ENCODE measurements around the gene ATP10B.
"Not testable (repeated sequence)": the region's sequence is repeated elsewhere in the genome, so short reads cannot be mapped to it uniquely, and the experiment has no call there.

ATP10B gene

GRCh38 chr5:160772854-160773253, 79.2 kb downstream of the ATP10B start:
- in situ Hi-C loops (cut with HindIII; ENCODE audit: low pct_ligation_motif_present, low pct_unique_long_range_greater_than_20kb, low sequenced_read_pairs): no loop called here
- DNase-seq: no peak

GRCh38 chr5:160770718-160771117, 81.3 kb downstream of the ATP10B start:
- in situ Hi-C loops (cut with HindIII; ENCODE audit: low pct_ligation_motif_present, low pct_unique_long_range_greater_than_20kb, low sequenced_read_pairs): no loop called here
- DNase-seq: no peak

- no peak for DNase-seq
- in situ Hi-C loops (cut with HindIII; ENCODE audit: low pct_ligation_motif_present, low pct_unique_long_range_greater_than_20kb, low sequenced_read_pairs): no loop called here
These were observed 82.7 kb downstream of the ATP10B start for GRCh38 chr5:160769301-160769700.

GRCh38 chr5:160767062-160767461, 84.9 kb downstream of the ATP10B start:
- in situ Hi-C loops (cut with HindIII; ENCODE audit: low pct_ligation_motif_present, low pct_unique_long_range_greater_than_20kb, low sequenced_read_pairs): no loop called here
- DNase-seq: no peak

- DNase-seq: no peak
- in situ Hi-C loops (cut with HindIII; ENCODE audit: low pct_ligation_motif_present, low pct_unique_long_range_greater_than_20kb, low sequenced_read_pairs): no loop called here
These were observed 92.0 kb downstream of the ATP10B start for GRCh38 chr5:160760008-160760407.

- in situ Hi-C loops (cut with HindIII; ENCODE audit: low pct_ligation_motif_present, low pct_unique_long_range_greater_than_20kb, low sequenced_read_pairs): no loop called here
These were observed 94.8 kb downstream of the ATP10B start for GRCh38 chr5:160757194-160757593.

GRCh38 chr5:160750938-160751657, 100.9 kb downstream of the ATP10B start:
- in situ Hi-C loops (cut with HindIII; ENCODE audit: low pct_ligation_motif_present, low pct_unique_long_range_greater_than_20kb, low sequenced_read_pairs): no loop called here
- no peak for DNase-seq

More at GRCh38 chr5:160757194-160757593, 94.8 kb downstream of the ATP10B start:
- no peak for DNase-seq

GRCh38 chr5:160749682-160750081, 102.3 kb downstream of the ATP10B start:
- in situ Hi-C loops (cut with HindIII; ENCODE audit: low pct_ligation_motif_present, low pct_unique_long_range_greater_than_20kb, low sequenced_read_pairs): no loop called here
- no peak for DNase-seq

GRCh38 chr5:160749026-160749425, 103.0 kb downstream of the ATP10B start:
- in situ Hi-C loops (cut with HindIII; ENCODE audit: low pct_ligation_motif_present, low pct_unique_long_range_greater_than_20kb, low sequenced_read_pairs): no loop called here
- no peak for DNase-seq

- in situ Hi-C loops (cut with HindIII; ENCODE audit: low pct_ligation_motif_present, low pct_unique_long_range_greater_than_20kb, low sequenced_read_pairs): no loop called here
- no peak for DNase-seq
These were observed 104.0 kb downstream of the ATP10B start for GRCh38 chr5:160747987-160748386.

- in situ Hi-C loops (cut with HindIII; ENCODE audit: low pct_ligation_motif_present, low pct_unique_long_range_greater_than_20kb, low sequenced_read_pairs): no loop called here
- DNase-seq: no peak
These were observed 104.5 kb downstream of the ATP10B start for GRCh38 chr5:160747559-160747958.

GRCh38 chr5:160744268-160745101, 107.5 kb downstream of the ATP10B start:
- DNase-seq: no peak
- in situ Hi-C loops (cut with HindIII; ENCODE audit: low pct_ligation_motif_present, low pct_unique_long_range_greater_than_20kb, low sequenced_read_pairs): no loop called here

- DNase-seq: no peak
- in situ Hi-C loops (cut with HindIII; ENCODE audit: low pct_ligation_motif_present, low pct_unique_long_range_greater_than_20kb, low sequenced_read_pairs): no loop called here
These were observed 109.0 kb downstream of the ATP10B start for GRCh38 chr5:160743027-160743426.

GRCh38 chr5:160742446-160742845, 109.6 kb downstream of the ATP10B start:
- in situ Hi-C loops (cut with HindIII; ENCODE audit: low pct_ligation_motif_present, low pct_unique_long_range_greater_than_20kb, low sequenced_read_pairs): no loop called here

GRCh38 chr5:160727296-160727997, 124.6 kb downstream of the ATP10B start:
- in situ Hi-C loops (cut with HindIII; ENCODE audit: low pct_ligation_motif_present, low pct_unique_long_range_greater_than_20kb, low sequenced_read_pairs): no loop called here
- no peak for DNase-seq

More at GRCh38 chr5:160742446-160742845, 109.6 kb downstream of the ATP10B start:
- DNase-seq: no peak

GRCh38 chr5:160726721-160727120, 125.3 kb downstream of the ATP10B start:
- DNase-seq: no peak

GRCh38 chr5:160720822-160721221, 131.2 kb downstream of the ATP10B start:
- in situ Hi-C loops (cut with HindIII; ENCODE audit: low pct_ligation_motif_present, low pct_unique_long_range_greater_than_20kb, low sequenced_read_pairs): no loop called here
- no peak for DNase-seq

More at GRCh38 chr5:160726721-160727120, 125.3 kb downstream of the ATP10B start:
- in situ Hi-C loops (cut with HindIII; ENCODE audit: low pct_ligation_motif_present, low pct_unique_long_range_greater_than_20kb, low sequenced_read_pairs): no loop called here

GRCh38 chr5:160715508-160715907, 136.5 kb downstream of the ATP10B start:
- in situ Hi-C loops (cut with HindIII; ENCODE audit: low pct_ligation_motif_present, low pct_unique_long_range_greater_than_20kb, low sequenced_read_pairs); DNase-seq: not testable (repeated sequence)

- DNase-seq: no peak
These were observed 148.3 kb downstream of the ATP10B start for GRCh38 chr5:160703547-160704189.

More at GRCh38 chr5:160703547-160704189, 148.3 kb downstream of the ATP10B start:
- in situ Hi-C loops (cut with HindIII; ENCODE audit: low pct_ligation_motif_present, low pct_unique_long_range_greater_than_20kb, low sequenced_read_pairs): no loop called here
